Measurements from ENCODE around the gene TBC1D22A. TPM values are rescaled to one million over a fixed set of nuclear protein-coding genes. Genes with fewer than 3 reads are reported as not detected.

TBC1D22A gene
- polyA plus RNA-seq, 1 experiment, result 19.8 TPM

GRCh38 chr22:47131632-47132427 is 369.4 kb downstream of the TBC1D22A start:
- ChIA-PET CTCF (no interaction called here), POLR2A (no interaction called here)
- DNase-seq (ENCODE audit: low read depth, low spot score), result no peak
- TF ChIP-seq CTCF (IDR thresholded peaks at IDR 0.05; ENCODE audit: low read depth, low read length), result no peak
- Histone ChIP-seq H3K9me3 (ENCODE audit: control insufficient read depth, insufficient read depth, low read length) (no peaks in the 10 kb centered on the region), H3K27ac (ENCODE audit: low read depth, low read length) (no peak overlapping the region), H3K27me3 (ENCODE audit: control insufficient read depth, insufficient read depth, low read length) (no peaks in the 10 kb centered on the region), H3K4me3 (ENCODE audit: low read depth, low read length) (no peak overlapping the region)

GRCh38 chr22:47132428-47132825 is 370.0 kb downstream of the TBC1D22A start:
- ChIA-PET CTCF (no interaction called here), POLR2A (no interaction called here)
- H3K27ac ChIP-seq (ENCODE audit: low read depth, low read length), result no peak overlapping the region
- H3K27me3 ChIP-seq (ENCODE audit: control insufficient read depth, insufficient read depth, low read length), result no peaks in the 10 kb centered on the region
- DNase-seq (ENCODE audit: low read depth, low spot score), result no peak
- H3K4me3 ChIP-seq (ENCODE audit: low read depth, low read length), result no peak overlapping the region
- no peak for TF ChIP-seq CTCF (IDR thresholded peaks at IDR 0.05; ENCODE audit: low read depth, low read length)
- H3K9me3 ChIP-seq (ENCODE audit: control insufficient read depth, insufficient read depth, low read length), result no peaks in the 10 kb centered on the region

- H3K27ac ChIP-seq (ENCODE audit: low read depth, low read length), result no peak overlapping the region
- CTCF ChIA-PET, result interaction anchor here (0.6 kb wide), 1 partner anchor 330 kb away, joined by 3 read pairs; no protein-coding TSS in a partner anchor
- no peak for DNase-seq (ENCODE audit: low read depth, low spot score)
- H3K4me3 ChIP-seq (ENCODE audit: low read depth, low read length), result no peak overlapping the region
- H3K9me3 ChIP-seq (ENCODE audit: control insufficient read depth, insufficient read depth, low read length), result no peaks in the 10 kb centered on the region
- POLR2A ChIA-PET, result interaction anchor here (0.6 kb wide), 1 partner anchor 28 kb away, joined by 4 read pairs; no protein-coding TSS in a partner anchor
- no peaks in the 10 kb centered on the region for H3K27me3 ChIP-seq (ENCODE audit: control insufficient read depth, insufficient read depth, low read length)
- no peak for TF ChIP-seq CTCF (IDR thresholded peaks at IDR 0.05; ENCODE audit: low read depth, low read length)
Measured at GRCh38 chr22:47133061-47133969, 370.9 kb downstream of the TBC1D22A start.

GRCh38 chr22:47134222-47134621 is 371.8 kb downstream of the TBC1D22A start:
- no peak for TF ChIP-seq CTCF (IDR thresholded peaks at IDR 0.05; ENCODE audit: low read depth, low read length)
- POLR2A ChIA-PET, result interaction anchor here (0.6 kb wide), 1 partner anchor 28 kb away, joined by 4 read pairs; no protein-coding TSS in a partner anchor

More at GRCh38 chr22:47134222-47134621, 371.8 kb downstream of the TBC1D22A start:
- no peak for DNase-seq (ENCODE audit: low read depth, low spot score)
- Histone ChIP-seq H3K27ac (ENCODE audit: low read depth, low read length) (no peak overlapping the region), H3K4me3 (ENCODE audit: low read depth, low read length) (no peak overlapping the region), H3K27me3 (ENCODE audit: control insufficient read depth, insufficient read depth, low read length) (no peaks in the 10 kb centered on the region), H3K9me3 (ENCODE audit: control insufficient read depth, insufficient read depth, low read length) (no peaks in the 10 kb centered on the region)
- CTCF ChIA-PET, result interaction anchor here (0.6 kb wide), 1 partner anchor 331 kb away, joined by 3 read pairs; no protein-coding TSS in a partner anchor

Data from AG04450 (cell line).